Liver (tissue), 9 donors: Measurements from ENCODE around the gene FRMPD4. TPM values are rescaled to one million over a fixed set of nuclear protein-coding genes. Genes with fewer than 3 reads are reported as not detected.

ENCODE experiments used
- DNase-seq: peaks from one replicate; pipeline ENCODE4 v3.0.0-alpha.2; 2017; ENCODE audit warnings: low spot score
- H3K27ac ChIP-seq, 2 donors: one replicate each; pipeline ENCODE4 v1.7.0; 2013; ENCODE audit warnings: inconsistent platforms in 2 of 2, low read length in 2 of 2, control low read depth in 1 of 2, low read depth in 1 of 2, mild to moderate bottlenecking in 1 of 2
- H3K27me3 ChIP-seq, 4 donors: one replicate each; pipeline versions ENCODE4 v1.6.1 to v1.7.0; 2013; ENCODE audit warnings: low read length in 3 of 4, inconsistent platforms in 1 of 4, mild to moderate bottlenecking in 1 of 4, moderate library complexity in 1 of 4; ENCODE audit not compliant: control insufficient read depth in 4 of 4, insufficient read depth in 4 of 4
- H3K36me3 ChIP-seq, 4 donors: one replicate each; pipeline versions ENCODE4 v1.6.1 to v1.7.0; 2013; ENCODE audit warnings: low read length in 3 of 4, mild to moderate bottlenecking in 3 of 4, low read depth in 1 of 4, moderate library complexity in 1 of 4; ENCODE audit not compliant: control insufficient read depth in 4 of 4, insufficient read depth in 3 of 4
- H3K4me1 ChIP-seq, 4 donors: one replicate each; pipeline versions ENCODE4 v1.6.1 to v1.7.0; 2013; ENCODE audit warnings: low read length in 3 of 4, mild to moderate bottlenecking in 3 of 4, moderate library complexity in 1 of 4; ENCODE audit not compliant: control insufficient read depth in 4 of 4, insufficient read depth in 4 of 4
- H3K4me3 ChIP-seq, 3 donors: one replicate each; pipeline versions ENCODE4 v1.6.1 to v1.7.0; 2013; ENCODE audit warnings: low read length in 3 of 3, control low read depth in 1 of 3, low read depth in 1 of 3, mild to moderate bottlenecking in 1 of 3
- H3K9ac ChIP-seq, 2 donors: one replicate each; pipeline ENCODE4 v1.7.0; 2013; ENCODE audit warnings: low read length in 2 of 2, mild to moderate bottlenecking in 2 of 2, moderate library complexity in 2 of 2, control low read depth in 1 of 2, low read depth in 1 of 2
- H3K9me3 ChIP-seq, 4 donors: one replicate each; pipeline versions ENCODE4 v1.6.1 to v1.7.0; 2013; ENCODE audit warnings: low read length in 3 of 4; ENCODE audit not compliant: control insufficient read depth in 4 of 4
- ATF3 ChIP-seq: IDR thresholded peaks from 2 replicates; pipeline ENCODE4 v1.6.1; 2016; ENCODE audit warnings: antibody characterized with exemption
- CTCF ChIP-seq: fragments of 150-350 bp; IDR thresholded peaks from 2 replicates; pipeline ENCODE4 v1.5.1; 2017; ENCODE audit warnings: improper control_type of control experiment, low read depth, low read length; ENCODE audit not compliant: missing input control
- FOXA1 ChIP-seq: IDR thresholded peaks from 2 replicates; pipeline ENCODE4 v1.6.1; 2016; ENCODE audit warnings: antibody characterized with exemption
- FOXA2 ChIP-seq: IDR thresholded peaks from 2 replicates; pipeline ENCODE4 v1.6.1; 2016; ENCODE audit warnings: antibody characterized with exemption
- GABPA ChIP-seq, 2 donors: IDR thresholded peaks in 1 of 2; conservative IDR thresholded peaks in 1 of 2; 2 replicates each; pipeline ENCODE4 v1.6.1; 2016; ENCODE audit warnings: antibody characterized with exemption in 2 of 2, mild to moderate bottlenecking in 1 of 2, moderate library complexity in 1 of 2
- HNF4A ChIP-seq, 2 donors: conservative IDR thresholded peaks; 2 replicates each; pipeline ENCODE4 v1.6.1; 2016; ENCODE audit warnings: antibody characterized with exemption in 2 of 2, mild to moderate bottlenecking in 2 of 2
- HNF4G ChIP-seq: IDR thresholded peaks from 2 replicates; pipeline ENCODE4 v1.6.1; 2016; ENCODE audit warnings: antibody characterized with exemption
- JUND ChIP-seq, 2 donors: IDR thresholded peaks; 2 replicates each; pipeline ENCODE4 v1.6.1; 2016; ENCODE audit warnings: antibody characterized with exemption in 2 of 2
- MAX ChIP-seq: IDR thresholded peaks from 2 replicates; pipeline ENCODE4 v1.6.1; 2016; ENCODE audit warnings: antibody characterized with exemption
- NR2F2 ChIP-seq: IDR thresholded peaks from 2 replicates; pipeline ENCODE4 v1.6.1; 2016; ENCODE audit warnings: antibody characterized with exemption
- RAD21 ChIP-seq, 2 donors: IDR thresholded peaks; 2 replicates each; pipeline ENCODE4 v1.6.1; 2016; ENCODE audit warnings: antibody characterized with exemption in 2 of 2, mild to moderate bottlenecking in 2 of 2
- REST ChIP-seq: IDR thresholded peaks from 2 replicates; pipeline ENCODE4 v1.6.1; 2016; ENCODE audit warnings: antibody characterized with exemption, mild to moderate bottlenecking
- RXRA ChIP-seq, 2 donors: IDR thresholded peaks; 2 replicates each; pipeline ENCODE4 v1.6.1; 2017 to 2018; ENCODE audit warnings: antibody characterized with exemption in 2 of 2, mild to moderate bottlenecking in 1 of 2
- SP1 ChIP-seq: IDR thresholded peaks from 2 replicates; pipeline ENCODE4 v1.6.1; 2018; ENCODE audit warnings: antibody characterized with exemption, mild to moderate bottlenecking
- TAF1 ChIP-seq: conservative IDR thresholded peaks from 2 replicates; pipeline ENCODE4 v1.6.1; 2016; ENCODE audit warnings: antibody characterized with exemption, mild to moderate bottlenecking
- YY1 ChIP-seq: IDR thresholded peaks from 2 replicates; pipeline ENCODE4 v1.6.1; 2016; ENCODE audit warnings: antibody characterized with exemption, mild to moderate bottlenecking
- ZBTB33 ChIP-seq: IDR thresholded peaks from 2 replicates; pipeline ENCODE4 v1.6.1; 2016; ENCODE audit warnings: antibody characterized with exemption
- WGBS: extraction: QIAGEN DNeasy Blood & Tissue Kit; methylation state at CpG from one replicate; pipeline ENCODE4 v1.1.7; 2013; 5-methylcytosine and 5-hydroxymethylcytosine counted together
- polyA plus RNA-seq, 2 donors: library from polyadenylated mRNA; stranded (reverse) in 1 of 2; unstranded in 1 of 2; fragments of 200-250 nt in 1 of 2; fragments of >200 nt in 1 of 2; fragmentation: Nextera tagmentation in 1 of 2; extraction: Ambion mirVana in 1 of 2; gene quantifications; one replicate each; pipeline versions ENCODE4 v1.2.1 to v1.2.3, GENCODE V29; 2013 to 2015
- total RNA-seq, 2 donors: library from RNA; depleted of rRNA; stranded (reverse); fragments of >200 nt; gene quantifications; one replicate each; pipeline ENCODE4 v1.2.3, GENCODE V29; 2014
- donor health status: healthy.
- donor health status: healthy.
- donor health status: healthy.
- donor health status: healthy.
- donor health status: healthy.

Gene FRMPD4
- total and polyA plus RNA-seq, 4 donors: 0.01 to 0.08 (median 0.03) TPM; not detected in 1

- H3K9ac ChIP-seq: no peak overlapping the region
- H3K9me3 ChIP-seq: peaks cover 0 to 2% (median 0%) of the 10 kb centered on the region in 4 donors
- no peaks in the 10 kb centered on the region for H3K4me1 ChIP-seq
- H3K4me3 ChIP-seq: no peak overlapping the region
- no peak overlapping the region for H3K27ac ChIP-seq
- no peak for DNase-seq
- 94% methylated on average over 2 of the region's 2 CpGs for WGBS
- H3K36me3 ChIP-seq: no peaks in the 10 kb centered on the region
- H3K27me3 ChIP-seq: peaks cover 0 to 6% (median 0%) of the 10 kb centered on the region in 4 donors
- no peak for TF ChIP-seq SP1
- TF ChIP-seq HNF4A (conservative IDR thresholded peaks at IDR 0.05): no peak
- TF ChIP-seq RAD21 (IDR thresholded peaks at IDR 0.05): no peak
- no peak for TF ChIP-seq NR2F2
- no peak for TF ChIP-seq CTCF
- TF ChIP-seq MAX: no peak
- TF ChIP-seq JUND (IDR thresholded peaks at IDR 0.05): no peak
- TF ChIP-seq TAF1: no peak
Observed at GRCh38 chrX:12229986-12230385, 91.7 kb downstream of the FRMPD4 start.

- WGBS: 68% methylated on average over 5 of the region's 5 CpGs
- H3K4me3 ChIP-seq: no peak overlapping the region
- no peaks in the 10 kb centered on the region for H3K36me3 ChIP-seq
- no peak for DNase-seq
- H3K4me1 ChIP-seq: no peaks in the 10 kb centered on the region
- H3K9ac ChIP-seq: no peak overlapping the region
- H3K9me3 ChIP-seq: no peaks in the 10 kb centered on the region
- TF ChIP-seq REST (no peak), JUND (IDR thresholded peaks at IDR 0.05) (no peak), RXRA (IDR thresholded peaks at IDR 0.05) (no peak), SP1 (no peak), ZBTB33 (no peak), YY1 (no peak), CTCF (no peak), FOXA1 (no peak), ATF3 (no peak), HNF4G (no peak), FOXA2 (no peak), NR2F2 (no peak), GABPA (IDR thresholded peaks at IDR 0.05 in 1 of 2, conservative IDR thresholded peaks at IDR 0.05 in 1 of 2) (no peak), TAF1 (no peak), HNF4A (conservative IDR thresholded peaks at IDR 0.05) (no peak), RAD21 (IDR thresholded peaks at IDR 0.05) (no peak)
- H3K27me3 ChIP-seq: no peaks in the 10 kb centered on the region
- H3K27ac ChIP-seq: no peak overlapping the region
Observed at GRCh38 chrX:12234534-12235329, 96.5 kb downstream of the FRMPD4 start.
